Peyer's patch (tissue), 4 donors: ENCODE measurements around the gene MAML3.

ENCODE experiments used
- POLR2A ChIP-seq, 2 donors: fragments of 450-650 bp; IDR thresholded peaks; one replicate each; pipeline ENCODE4 v1.5.1; 2017; ENCODE audit warnings: antibody characterized with exemption in 2 of 2, mild to moderate bottlenecking in 2 of 2, moderate library complexity in 2 of 2
- TF ChIP-seq, protein P1 (sequence below), 6 experiments: fragments of 450-650 bp in 4 of 6; fragments of 200-600 bp in 2 of 6; sonication (generic) in 1 of 6; IDR thresholded peaks; one replicate each; pipeline ENCODE4 v1.5.1; 2017 to 2019; ENCODE audit warnings: antibody characterized with exemption in 6 of 6, mild to moderate bottlenecking in 3 of 6, moderate library complexity in 1 of 6

DNA sequence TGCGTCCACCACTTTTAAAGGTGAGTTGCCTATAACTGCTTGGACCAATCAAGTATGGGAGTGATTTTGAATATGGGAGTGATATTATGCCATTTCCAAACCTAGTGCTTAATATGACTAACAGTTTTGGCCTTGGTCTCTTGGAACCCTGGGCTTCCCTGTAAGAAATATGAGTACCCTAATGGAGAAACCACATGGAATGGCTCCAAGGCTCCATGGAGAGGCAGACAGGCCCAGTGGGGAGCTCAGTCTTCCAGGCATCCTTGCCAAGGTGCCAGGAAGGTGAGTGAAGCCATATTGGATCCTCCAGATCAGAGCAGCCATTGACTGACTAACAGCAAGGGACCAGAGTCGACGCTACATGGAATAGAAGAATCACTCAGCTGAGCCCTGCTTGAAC lies 53.2 kb downstream of the MAML3 start:
- TF ChIP-seq, protein P1, sequence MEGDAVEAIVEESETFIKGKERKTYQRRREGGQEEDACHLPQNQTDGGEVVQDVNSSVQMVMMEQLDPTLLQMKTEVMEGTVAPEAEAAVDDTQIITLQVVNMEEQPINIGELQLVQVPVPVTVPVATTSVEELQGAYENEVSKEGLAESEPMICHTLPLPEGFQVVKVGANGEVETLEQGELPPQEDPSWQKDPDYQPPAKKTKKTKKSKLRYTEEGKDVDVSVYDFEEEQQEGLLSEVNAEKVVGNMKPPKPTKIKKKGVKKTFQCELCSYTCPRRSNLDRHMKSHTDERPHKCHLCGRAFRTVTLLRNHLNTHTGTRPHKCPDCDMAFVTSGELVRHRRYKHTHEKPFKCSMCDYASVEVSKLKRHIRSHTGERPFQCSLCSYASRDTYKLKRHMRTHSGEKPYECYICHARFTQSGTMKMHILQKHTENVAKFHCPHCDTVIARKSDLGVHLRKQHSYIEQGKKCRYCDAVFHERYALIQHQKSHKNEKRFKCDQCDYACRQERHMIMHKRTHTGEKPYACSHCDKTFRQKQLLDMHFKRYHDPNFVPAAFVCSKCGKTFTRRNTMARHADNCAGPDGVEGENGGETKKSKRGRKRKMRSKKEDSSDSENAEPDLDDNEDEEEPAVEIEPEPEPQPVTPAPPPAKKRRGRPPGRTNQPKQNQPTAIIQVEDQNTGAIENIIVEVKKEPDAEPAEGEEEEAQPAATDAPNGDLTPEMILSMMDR (IDR thresholded peaks at IDR 0.05) = no peak
- TF ChIP-seq POLR2A (IDR thresholded peaks at IDR 0.05) = no peak
